Loucy (cell line): ENCODE results near the gene CCDC70.

ENCODE experiments used
- EZH2phosphoT487 ChIP-seq: fragments of 200-600 bp; IDR thresholded peaks from 2 replicates; pipeline ENCODE4 v1.6.1; 2018; ENCODE audit warnings: antibody characterized with exemption, mild to moderate bottlenecking, moderate library complexity, borderline replicate concordance
- TF ChIP-seq, protein P1 (sequence below): fragments of 200-600 bp; sonication (generic); conservative IDR thresholded peaks from 2 replicates; pipeline ENCODE4 v1.5.1; 2014; ENCODE audit warnings: mild to moderate bottlenecking, antibody characterized with exemption, low read length

DNA sequence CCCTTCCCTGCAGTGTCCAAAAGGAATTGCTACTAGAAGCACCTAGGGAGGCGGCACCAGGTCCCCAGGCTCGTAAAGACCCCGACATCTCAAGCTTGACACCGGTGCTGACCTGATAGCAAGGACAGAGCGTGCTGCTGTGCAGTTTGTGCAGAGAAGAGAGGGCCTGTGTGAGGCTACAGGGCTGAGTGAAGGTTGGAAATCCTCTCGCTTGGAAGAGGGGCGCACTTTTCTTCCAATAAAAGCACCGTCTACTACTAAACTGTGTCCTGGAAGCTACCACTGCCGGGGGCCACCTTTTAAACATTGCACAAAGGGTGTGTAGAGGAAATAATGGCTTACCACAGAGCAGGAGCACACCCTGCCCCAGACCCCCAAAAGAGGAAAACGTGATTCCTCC lies 27.8 kb upstream of the CCDC70 start:
- no peak for TF ChIP-seq EZH2phosphoT487
- TF ChIP-seq, protein P1, sequence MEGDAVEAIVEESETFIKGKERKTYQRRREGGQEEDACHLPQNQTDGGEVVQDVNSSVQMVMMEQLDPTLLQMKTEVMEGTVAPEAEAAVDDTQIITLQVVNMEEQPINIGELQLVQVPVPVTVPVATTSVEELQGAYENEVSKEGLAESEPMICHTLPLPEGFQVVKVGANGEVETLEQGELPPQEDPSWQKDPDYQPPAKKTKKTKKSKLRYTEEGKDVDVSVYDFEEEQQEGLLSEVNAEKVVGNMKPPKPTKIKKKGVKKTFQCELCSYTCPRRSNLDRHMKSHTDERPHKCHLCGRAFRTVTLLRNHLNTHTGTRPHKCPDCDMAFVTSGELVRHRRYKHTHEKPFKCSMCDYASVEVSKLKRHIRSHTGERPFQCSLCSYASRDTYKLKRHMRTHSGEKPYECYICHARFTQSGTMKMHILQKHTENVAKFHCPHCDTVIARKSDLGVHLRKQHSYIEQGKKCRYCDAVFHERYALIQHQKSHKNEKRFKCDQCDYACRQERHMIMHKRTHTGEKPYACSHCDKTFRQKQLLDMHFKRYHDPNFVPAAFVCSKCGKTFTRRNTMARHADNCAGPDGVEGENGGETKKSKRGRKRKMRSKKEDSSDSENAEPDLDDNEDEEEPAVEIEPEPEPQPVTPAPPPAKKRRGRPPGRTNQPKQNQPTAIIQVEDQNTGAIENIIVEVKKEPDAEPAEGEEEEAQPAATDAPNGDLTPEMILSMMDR = no peak
